IPS-NIHi7 (cell line): ENCODE results near the gene CORO2B.
A peak's percentile ranks its signal among the peaks of the same experiment; 100 is the strongest.

Source experiments
- DNase-seq: peaks from one replicate; pipeline ENCODE4 v3.0.0; 2012; ENCODE audit warnings: mixed read lengths; ENCODE audit errors: extremely low spot score

Gene CORO2B

DNA sequence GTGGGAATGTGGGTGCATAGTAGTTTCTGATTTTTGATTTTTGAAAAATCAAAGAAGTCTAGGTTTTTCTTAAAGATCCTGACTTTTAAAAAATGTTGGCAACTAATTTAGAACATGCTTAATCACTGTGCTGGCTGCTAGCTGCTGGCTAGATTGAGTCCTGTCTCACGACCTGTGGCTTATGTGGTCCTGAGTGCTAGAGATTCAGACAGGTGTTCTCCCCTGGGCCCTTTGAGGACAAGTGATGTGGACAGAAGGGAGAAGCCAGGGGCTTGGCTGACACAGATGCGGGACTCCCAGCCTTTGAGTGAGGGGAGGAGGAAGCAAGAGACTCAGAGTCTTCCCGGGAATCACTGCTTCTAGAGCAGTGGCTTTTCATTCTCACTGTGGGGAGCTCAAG lies 47.5 kb downstream of the CORO2B start:
- no peak for DNase-seq

GRCh38 chr15:68626739-68627138 lies 47.9 kb downstream of the CORO2B start:
- DNase-seq: no peak

GRCh38 chr15:68627476-68627875 lies 48.7 kb downstream of the CORO2B start:
- no peak for DNase-seq

DNA sequence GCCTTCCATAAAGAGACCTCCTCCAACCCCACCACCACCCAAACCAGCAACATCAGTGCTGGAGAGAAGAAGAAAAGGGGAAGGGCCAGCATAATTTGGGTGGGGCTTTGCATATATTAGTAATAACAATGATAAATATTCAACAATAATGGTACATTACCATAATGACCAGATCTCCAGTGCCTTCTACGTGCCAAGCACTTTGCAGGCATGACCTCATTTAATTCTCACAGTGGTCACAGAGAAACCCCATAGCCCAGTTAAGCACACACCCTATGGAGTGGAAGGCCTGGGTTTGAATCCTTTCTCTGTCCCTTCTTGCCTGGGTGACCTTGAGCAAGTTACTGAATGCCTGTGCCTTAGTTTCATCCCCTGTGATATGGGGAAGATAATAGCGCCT lies 49.2 kb downstream of the CORO2B start:
- DNase-seq: no peak

GRCh38 chr15:68629519-68630210 lies 50.9 kb downstream of the CORO2B start:
- DNase-seq: no peak

DNA sequence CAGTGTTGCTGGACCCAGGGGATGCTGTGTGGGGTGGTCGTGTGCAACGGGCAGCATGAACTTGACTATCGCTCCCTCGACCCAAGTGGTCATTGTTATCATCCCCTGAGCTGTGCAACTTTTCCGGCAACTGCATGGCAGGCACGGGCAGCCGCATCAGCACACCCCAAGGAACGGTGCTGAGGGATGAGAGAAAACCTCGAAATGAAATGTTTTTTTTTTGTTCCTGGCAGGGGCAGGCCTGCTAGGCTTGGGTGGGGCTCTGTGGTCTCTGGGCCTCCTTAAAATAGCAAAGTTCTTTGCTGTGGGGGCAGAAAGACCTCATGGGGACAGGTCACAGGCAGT lies 51.4 kb downstream of the CORO2B start:
- DNase-seq: no peak

- DNase-seq: no peak
Measured at GRCh38 chr15:68630836-68631235, 52.0 kb downstream of the CORO2B start.

GRCh38 chr15:68631601-68632051 lies 52.8 kb downstream of the CORO2B start:
- DNase-seq: peak; percentile 79

DNA sequence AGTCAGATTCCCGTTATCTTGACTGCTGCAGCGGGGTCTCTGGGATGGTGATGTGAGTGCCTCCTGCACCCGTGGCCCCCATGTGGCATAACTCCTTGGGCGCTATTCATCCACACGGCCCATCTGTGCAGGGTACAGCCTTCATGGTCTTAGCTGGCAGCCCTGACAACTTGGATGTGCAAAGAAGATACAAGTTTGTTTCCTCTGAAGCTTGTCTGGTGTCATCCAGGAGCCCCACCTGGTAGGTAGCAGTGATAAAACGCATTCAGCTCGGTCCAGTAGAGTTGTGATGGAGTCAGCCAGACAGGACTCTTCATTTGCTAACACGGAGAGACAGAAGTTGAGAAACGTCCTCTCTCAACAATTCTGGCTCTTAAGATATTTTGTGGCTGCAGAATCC lies 53.3 kb downstream of the CORO2B start:
- no peak for DNase-seq

GRCh38 chr15:68633231-68634121 lies 54.7 kb downstream of the CORO2B start:
- no peak for DNase-seq

DNA sequence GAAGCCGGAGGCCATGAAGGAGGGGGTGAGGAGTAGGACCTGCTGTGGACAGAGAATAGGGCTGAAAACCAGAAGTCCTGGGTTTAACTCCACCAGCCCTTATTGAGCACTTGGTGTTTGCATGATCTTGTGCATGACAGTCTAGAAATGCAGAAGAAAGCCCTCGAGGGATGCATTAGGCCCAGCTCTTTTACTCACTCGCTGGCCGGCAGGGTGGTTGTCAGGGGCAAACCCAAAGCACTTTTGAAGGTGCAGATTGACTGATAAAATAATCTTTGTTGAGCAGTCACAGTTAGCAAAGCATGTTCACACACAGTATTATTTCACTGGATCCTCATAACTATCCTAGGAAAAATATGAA lies 55.3 kb downstream of the CORO2B start:
- DNase-seq: no peak

DNA sequence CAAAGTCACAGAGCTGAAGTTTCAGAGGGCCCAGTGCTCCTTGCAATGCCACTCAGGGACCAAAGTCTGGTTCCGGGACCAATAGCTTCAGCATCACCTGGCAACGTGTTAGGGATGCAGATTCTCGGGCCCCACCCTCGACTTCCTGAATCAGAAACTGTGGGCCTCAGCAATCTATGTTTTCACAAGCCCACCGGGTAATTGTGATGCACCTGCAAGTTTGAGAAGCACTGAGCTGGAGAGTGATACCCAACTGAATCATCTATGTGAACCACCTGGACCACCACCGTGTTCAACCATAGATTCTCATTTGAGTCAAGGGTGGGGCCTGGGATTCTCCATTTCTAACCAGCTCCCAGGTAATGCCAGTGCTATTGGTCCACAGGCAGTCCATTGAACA lies 55.7 kb downstream of the CORO2B start:
- no peak for DNase-seq

- no peak for DNase-seq
Measured at GRCh38 chr15:68635141-68635540, 56.3 kb downstream of the CORO2B start.

DNA sequence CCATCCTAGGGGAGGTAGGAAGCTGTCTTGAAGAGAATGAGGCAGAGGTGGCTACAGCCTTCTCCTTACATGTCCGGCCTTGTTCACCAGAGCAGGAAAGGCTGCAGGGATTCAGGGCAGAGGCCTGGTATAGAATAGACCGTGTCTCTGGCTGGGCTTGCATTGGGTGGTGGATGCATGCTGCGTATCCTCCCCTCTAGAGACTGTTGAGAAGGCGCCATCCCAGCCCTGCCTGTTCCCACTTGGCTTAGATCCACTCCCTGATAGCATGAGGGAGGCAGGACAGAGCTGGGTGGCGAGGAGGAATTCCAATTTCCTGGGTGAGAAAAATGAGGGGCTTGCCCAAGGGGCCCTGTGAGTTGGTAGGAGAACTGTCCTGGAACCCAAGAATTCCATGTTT lies 57.5 kb downstream of the CORO2B start:
- no peak for DNase-seq

DNA sequence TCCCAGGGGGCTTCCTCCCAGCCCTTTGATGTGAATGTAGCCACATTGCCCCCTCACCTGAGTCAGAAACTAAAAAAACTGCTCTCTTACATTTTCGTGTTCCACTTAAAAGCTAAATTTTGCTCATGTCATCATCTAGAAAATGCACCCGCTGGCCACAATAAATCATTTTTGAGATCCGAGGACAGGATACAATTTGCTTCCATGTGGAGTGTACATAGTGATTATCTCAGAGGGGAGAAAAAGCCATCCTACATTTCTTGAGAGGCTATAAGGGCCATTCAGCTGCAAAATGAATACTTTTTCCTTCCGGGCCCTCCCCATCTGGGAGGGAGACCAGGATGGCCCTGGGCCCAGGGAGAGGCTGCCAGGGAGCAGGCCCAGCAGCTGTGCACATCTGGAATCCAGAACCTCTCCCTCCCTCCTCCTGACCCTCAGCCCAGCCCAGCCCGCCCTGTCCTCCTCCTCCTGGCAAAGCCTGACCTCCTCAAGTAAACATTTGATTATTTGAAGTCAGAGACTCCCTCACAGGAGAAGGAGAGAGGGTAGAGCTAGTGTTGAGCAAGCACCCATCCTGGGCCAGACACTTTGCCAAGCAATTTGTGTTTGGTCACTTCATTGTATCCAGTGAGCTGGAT lies 59.1 kb downstream of the CORO2B start:
- DNase-seq: no peak

GRCh38 chr15:68638953-68639515 lies 60.2 kb downstream of the CORO2B start:
- DNase-seq: no peak

DNA sequence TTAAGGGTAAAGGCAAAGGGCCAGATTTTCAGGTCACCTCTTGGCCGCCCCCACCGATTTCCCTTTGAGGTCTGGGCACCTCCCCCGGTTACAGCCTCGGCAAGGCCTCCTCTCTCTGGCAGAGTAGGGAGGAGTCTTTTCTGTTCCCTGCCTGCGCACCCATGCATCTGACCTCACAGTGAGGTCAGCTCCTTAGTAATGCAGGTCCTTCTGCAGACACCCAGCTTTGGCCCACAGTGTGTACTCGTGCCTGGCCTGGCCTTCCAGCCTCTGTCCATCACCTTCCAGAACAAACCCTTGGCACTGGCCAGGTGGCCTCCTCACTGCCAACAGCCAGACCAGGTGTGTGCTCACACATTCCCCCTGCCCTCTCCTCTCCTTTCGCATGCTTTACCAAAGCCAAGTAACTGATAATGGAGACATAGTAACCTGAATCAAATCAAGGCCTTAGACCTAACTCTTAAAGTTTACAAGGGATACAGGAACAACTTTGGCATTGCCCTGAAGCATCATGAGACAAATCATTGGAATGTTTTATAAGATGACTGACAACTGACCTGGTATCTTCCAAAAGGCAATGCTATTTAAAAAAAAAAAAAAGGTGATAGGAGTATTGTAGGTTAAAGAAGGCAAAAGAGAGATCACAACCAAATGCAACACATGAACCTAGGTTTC lies 61.3 kb downstream of the CORO2B start:
- DNase-seq: no peak

DNA sequence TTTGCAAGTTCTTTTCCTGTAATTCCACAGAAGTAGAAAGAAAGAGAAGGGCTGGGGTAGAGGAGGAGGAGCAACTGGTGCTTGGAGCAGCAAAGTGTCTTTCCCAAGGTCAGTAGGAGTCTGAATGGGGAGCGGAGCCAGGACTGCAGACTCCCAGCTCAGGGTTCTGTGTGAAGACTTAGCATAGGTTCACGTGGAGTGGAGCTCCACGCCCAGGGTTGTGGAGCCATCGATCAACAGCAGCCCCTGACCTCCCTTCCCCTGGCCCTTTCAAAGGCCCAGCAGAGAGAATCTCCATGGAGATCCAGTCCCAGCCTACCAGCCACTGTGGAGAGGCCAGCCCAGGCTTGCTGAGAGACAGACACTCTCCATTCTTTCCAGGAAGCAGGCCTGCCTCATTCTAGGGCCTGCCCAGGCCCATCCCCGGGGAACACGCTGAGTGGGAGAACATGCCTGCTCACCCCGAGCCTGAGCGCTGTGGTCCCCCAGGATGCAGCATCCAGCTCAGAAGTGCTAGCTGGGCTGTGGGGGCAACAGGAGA lies 62.1 kb downstream of the CORO2B start:
- no peak for DNase-seq

GRCh38 chr15:68641376-68641775 lies 62.6 kb downstream of the CORO2B start:
- DNase-seq: no peak

- DNase-seq: no peak
Measured at GRCh38 chr15:68642491-68642845, 63.7 kb downstream of the CORO2B start.

DNA sequence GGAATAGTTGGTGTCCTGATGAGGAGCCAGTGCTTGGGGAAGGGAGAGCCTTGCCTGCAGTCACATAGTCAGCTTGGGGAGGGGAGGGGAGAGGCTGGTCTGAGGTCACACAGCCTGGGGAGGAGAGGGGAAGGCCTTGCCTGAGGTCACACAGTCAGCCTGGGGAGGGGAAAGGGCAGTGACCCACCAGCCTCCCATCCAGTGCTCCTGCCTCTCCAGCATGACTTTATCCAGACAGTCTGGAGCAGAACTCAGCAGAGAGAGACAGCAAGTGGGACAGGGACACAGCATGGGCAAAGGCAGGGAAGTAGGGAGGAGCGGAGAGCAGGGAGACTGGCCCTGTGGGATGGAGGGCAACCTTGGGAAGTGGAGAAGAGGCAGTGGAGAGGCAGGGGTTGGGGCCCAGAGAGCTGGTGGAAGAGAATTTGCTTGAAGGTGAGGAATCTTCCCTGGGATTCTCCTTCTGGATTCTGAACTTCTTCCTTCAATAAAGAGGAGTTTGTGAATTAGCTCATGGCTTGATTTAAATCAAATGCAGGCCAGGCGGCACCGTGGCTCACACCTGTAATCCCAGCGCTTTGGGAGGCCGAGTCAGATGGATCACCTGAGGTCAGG lies 64.5 kb downstream of the CORO2B start:
- DNase-seq: no peak
